H4 (cell line): ENCODE data around the gene FRAS1. TPM values are rescaled to one million over a fixed set of nuclear protein-coding genes. Genes with fewer than 3 reads are reported as not detected.
A peak's percentile ranks its signal among the peaks of the same experiment; 100 is the strongest.
"Not testable (repeated sequence)": the region's sequence is repeated elsewhere in the genome, so short reads cannot be mapped to it uniquely, and the experiment has no call there.

ENCODE experiments used
- DNase-seq: peaks from one replicate; pipeline ENCODE4 v3.0.0-alpha.2; 2015; ENCODE audit warnings: low spot score
- total RNA-seq: library from RNA; depleted of rRNA; stranded (reverse); fragments of >200 nt; shearing (Covaris generic); gene quantifications from 2 replicates; pipeline ENCODE4 v1.2.3, GENCODE V29; 2014

FRAS1 gene
- total RNA-seq, 1 experiment from 2014 or later, result 0.43 TPM

- no peak for DNase-seq
These were observed 42.9 kb downstream of the FRAS1 start for GRCh38 chr4:78100060-78100459.

DNA sequence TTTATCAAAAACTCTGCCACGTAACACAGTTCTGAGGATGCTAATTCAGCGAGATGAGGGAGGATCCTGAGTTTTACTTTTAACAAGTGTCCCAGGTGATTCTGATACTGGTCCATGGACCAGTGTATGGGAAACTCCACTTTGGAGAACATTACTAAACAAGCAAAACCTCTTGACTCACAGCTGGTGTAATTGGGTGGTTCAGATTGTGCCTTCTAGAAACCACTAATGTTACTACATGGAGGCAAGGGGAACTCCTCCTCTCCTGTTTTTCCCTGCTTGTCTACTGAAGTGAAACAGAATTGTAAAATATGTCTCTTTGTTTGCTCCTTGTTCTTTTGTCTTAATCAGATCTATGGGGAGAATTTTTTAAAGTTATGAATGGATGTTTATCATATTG, 62.6 kb downstream of the FRAS1 start:
- DNase-seq, result no peak

DNA sequence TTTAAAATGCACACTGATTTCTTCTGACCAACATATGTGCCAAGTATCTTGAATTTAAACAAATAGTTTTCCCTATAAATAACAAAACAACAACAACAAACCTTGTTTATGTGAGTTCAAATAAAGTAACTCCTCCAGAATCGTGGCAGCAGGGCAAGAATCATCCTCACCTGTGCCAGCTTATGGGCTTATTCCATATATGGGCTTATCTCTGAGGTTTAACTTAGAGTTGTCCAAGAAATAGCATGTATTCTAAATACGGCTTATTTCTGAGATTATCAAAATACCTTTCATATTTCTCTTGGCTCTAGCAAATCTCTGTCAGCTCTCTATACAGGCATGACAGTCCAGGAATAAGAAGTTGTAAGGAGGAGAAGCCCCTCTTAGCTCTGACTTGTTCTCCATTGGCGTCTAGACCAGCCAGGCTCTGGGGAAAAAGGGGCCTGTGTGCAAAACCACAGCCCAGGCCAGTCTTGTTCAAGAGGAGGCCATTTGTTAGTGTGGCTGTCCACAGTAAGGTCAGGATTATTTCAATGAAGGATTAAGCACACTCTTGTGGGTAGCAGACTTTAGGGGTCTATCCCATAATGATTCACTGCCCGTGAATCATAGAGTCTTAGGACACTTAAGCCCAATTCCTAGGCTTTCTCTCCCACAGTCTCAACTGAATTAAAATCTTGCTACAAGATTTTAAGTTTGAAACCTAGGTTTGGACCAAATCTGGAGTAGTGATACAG, 63.2 kb downstream of the FRAS1 start:
- no peak for DNase-seq

GRCh38 chr4:78121338-78121904, 64.3 kb downstream of the FRAS1 start:
- DNase-seq, result no peak

- not testable (repeated sequence) for DNase-seq
These were observed 68.8 kb downstream of the FRAS1 start for GRCh38 chr4:78125834-78126331.

GRCh38 chr4:78129383-78130108, 72.4 kb downstream of the FRAS1 start:
- no peak for DNase-seq

DNA sequence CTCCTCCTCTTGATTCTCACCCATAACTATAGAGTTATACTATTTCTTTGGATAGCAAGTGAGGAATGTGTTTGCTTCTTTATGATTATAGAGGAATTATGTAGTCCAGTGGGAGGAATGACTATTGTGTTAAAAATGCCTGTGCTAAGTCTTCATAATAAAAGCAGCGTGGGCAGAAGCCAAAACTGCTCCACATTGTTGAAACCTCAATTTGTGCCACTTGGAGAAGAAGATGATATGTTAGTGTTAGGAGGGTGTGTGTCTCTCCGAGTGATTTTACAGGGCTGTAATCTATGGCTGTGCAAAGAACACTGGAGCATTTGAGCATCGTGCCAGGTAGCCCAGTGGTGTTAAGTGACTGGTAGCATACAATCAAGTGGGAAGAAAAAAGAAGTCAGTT, 74.3 kb downstream of the FRAS1 start:
- no peak for DNase-seq

GRCh38 chr4:78136109-78137081, 79.3 kb downstream of the FRAS1 start:
- no peak for DNase-seq

- no peak for DNase-seq
These were observed 80.4 kb downstream of the FRAS1 start for GRCh38 chr4:78137532-78137931.

DNA sequence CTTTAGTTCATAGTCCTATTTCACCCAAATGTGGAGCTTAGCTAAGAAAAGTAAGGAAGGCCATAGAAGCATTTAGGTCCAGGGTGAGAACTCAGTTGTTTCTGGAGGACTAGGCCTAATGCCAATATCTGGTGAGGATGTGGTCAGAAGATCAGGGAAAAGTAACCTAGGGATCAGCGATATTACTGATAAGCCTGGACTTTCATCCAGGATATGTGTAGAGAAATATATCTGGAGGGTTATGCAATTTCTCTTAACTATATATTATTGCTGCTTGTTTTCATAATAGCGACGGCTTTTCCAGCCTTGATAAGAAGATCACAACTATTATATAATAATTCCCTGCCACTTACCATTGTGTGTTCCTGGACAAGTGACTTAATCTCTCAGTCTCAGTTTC, 81.1 kb downstream of the FRAS1 start:
- DNase-seq, result no peak

DNA sequence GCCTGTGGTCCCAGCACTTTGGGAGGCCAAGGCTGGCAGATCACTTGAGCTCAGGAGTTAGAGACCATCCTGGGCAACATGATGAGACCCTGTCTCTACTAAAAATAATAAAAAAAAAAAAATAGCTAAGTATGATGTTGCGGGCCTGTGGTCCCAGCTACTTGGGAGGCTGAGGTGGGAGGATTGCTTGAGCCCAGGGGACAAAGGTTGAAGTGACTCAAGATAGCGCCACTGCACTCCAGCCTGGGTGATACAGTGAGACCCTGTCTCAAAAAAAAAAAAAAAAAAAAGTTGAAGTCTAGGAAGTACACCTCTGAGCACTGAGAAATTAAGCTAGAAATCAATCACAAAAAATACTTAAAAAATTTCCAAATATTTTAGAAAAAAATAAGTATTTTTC, 86.5 kb downstream of the FRAS1 start:
- DNase-seq, result no peak

DNA sequence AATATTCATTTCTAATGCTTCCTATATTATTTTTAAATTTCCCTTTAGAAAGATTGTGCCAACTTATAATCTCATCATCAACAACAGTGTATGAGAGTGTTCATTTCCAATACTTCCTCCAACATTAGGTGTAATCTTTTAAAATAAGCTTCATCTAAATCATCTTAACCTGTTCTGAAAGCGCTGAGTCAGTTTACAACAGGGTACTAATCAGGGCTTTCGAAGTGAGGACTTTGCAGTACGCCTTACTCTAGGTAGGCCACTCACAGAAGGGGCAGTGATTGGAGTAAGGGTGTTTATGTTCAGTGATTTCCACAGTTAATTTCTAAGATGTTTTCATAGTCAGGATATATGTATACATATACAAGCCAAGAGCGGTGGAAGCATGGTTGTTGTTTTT, 87.9 kb downstream of the FRAS1 start:
- DNase-seq, result no peak

DNA sequence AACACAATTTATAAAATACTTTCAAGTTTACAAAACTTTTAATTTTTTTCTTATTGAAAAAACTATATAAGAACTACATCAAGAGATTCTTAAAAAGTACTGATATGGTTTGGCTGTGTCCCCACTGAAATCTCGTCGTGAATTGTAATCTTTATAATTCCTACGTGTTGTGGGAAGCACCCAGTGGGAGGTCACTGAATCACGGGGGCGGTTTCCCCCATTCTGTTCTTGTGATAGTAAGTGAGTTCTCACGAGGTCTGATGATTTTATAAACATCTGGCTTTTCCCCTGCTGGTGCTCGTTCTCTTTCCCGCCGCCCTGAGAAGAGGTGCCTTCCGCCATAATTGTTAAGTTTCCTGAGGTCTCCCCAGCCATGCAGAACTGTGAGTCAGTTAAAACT, 88.5 kb downstream of the FRAS1 start:
- DNase-seq, result no peak

- DNase-seq, result no peak
These were observed 92.8 kb downstream of the FRAS1 start for GRCh38 chr4:78149751-78150542.

GRCh38 chr4:78150543-78150864, 93.4 kb downstream of the FRAS1 start:
- no peak for DNase-seq

DNA sequence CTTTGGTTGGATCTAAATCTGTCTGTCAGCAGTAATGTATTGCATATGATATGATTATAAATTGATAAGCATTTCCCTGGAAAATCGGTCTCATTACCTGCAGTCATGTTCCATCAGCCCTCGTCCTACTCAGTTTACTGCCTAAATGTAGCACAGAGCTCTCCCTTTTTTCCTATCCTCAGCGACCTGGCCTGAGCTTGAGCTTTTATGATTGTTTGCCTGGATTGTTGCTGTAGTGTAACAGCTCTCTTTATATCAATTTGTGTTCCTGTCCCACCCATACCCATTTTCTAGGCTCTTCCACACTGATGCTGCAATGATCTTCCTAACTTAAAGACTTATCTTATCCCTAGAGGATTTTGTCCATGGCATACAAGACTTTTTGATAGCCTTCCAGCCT, 95.7 kb downstream of the FRAS1 start:
- DNase-seq, result no peak

DNA sequence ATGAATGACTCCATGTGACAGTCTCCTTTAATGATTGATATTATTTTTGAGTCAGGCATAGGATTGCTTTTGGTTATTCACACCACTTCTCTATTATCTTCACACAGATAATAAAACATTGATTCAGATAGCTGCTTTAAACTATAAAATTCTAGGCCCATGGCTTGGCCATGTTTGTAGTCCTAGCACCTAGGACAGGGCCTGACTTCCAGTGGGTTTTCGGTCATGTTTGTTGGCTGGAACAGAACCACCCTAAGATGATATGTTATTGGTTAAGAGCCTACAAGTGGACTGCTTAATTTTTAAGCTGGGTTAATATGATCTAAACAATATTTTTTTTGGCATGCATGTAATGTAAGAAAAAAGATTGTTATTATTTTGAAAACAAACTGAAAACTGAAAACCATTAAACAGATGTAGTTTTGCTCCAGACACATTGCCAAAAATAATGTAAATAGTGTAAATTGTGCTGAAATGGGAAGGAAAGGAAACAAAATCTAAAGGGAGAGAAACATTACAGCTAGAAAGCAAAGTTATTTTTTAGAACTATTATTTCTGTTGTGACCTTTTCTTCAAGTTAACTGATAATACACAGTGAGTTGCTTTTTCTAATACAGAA, 98.0 kb downstream of the FRAS1 start:
- no peak for DNase-seq

DNA sequence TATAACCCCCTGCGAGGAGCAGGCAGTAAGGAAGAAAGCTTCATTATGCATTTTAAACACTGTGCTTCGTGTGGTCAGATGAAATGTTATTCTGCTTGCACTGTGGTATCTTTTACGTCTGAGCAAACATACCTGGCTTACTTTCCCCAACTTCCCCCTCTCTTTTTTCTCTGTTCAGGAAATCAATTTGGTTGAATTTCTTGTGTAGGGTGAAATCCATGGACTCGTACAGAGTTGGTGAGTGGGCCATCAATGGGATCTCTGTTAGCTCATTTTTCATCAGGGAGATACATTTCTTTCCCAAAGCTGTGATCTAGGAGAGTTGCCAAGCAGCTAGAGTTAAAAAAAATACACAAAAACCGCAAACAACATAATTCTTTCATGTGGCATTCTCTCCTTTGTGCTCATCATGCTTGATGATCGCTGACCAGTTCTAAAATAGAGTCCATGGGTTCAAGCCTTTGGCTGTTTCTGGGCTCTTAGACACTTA, 98.5 kb downstream of the FRAS1 start:
- DNase-seq, result peak; percentile 11

GRCh38 chr4:78156520-78156919, 99.4 kb downstream of the FRAS1 start:
- DNase-seq, result no peak

DNA sequence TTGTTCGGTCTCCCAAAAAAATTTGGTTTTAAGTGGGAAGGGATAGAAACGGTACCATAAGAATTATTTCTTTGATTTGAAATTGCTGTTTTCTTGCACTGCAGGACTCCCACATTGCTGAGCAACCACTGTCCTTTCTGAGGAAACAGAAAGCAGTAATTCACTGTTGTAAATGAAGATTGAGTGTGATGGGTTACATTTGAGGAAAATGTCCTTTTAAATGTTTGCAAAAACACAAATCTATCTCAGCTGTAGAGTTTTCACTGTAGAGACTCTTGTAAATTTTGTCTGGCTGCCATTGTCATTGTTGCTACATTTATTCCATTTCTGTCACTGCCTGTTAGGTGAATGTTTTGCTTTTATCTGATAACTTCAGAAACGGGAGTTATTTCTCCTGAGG, 105.2 kb downstream of the FRAS1 start:
- DNase-seq, result no peak
